Duodenal mucosa (tissue), 2 donors: Measurements from ENCODE around the gene DMWD.

Source experiments
- H3K27ac ChIP-seq: one replicate; pipeline ENCODE4 v1.7.0; 2013; ENCODE audit warnings: low read depth, low read length
- H3K27me3 ChIP-seq, 2 donors: one replicate each; pipeline ENCODE4 v1.7.0; 2013; ENCODE audit warnings: low read length in 2 of 2, control low read depth in 1 of 2; ENCODE audit not compliant: insufficient read depth in 2 of 2, control insufficient read depth in 1 of 2
- H3K36me3 ChIP-seq, 2 donors: one replicate each; pipeline ENCODE4 v1.7.0; 2013; ENCODE audit warnings: low read length in 2 of 2, control low read depth in 1 of 2; ENCODE audit not compliant: insufficient read depth in 2 of 2, control insufficient read depth in 1 of 2
- H3K4me1 ChIP-seq, 2 donors: one replicate each; pipeline ENCODE4 v1.7.0; 2013; ENCODE audit warnings: low read length in 2 of 2, control low read depth in 1 of 2; ENCODE audit not compliant: insufficient read depth in 2 of 2, control insufficient read depth in 1 of 2
- H3K4me3 ChIP-seq, 2 donors: one replicate each; pipeline ENCODE4 v1.7.0; 2013; ENCODE audit warnings: low read length in 2 of 2, low read depth in 1 of 2
- H3K9ac ChIP-seq, 2 donors: one replicate each; pipeline ENCODE4 v1.7.0; 2013; ENCODE audit warnings: low read length in 2 of 2, low read depth in 1 of 2
- H3K9me3 ChIP-seq, 2 donors: one replicate each; pipeline ENCODE4 v1.7.0; 2013; ENCODE audit warnings: low read length in 2 of 2, control low read depth in 1 of 2; ENCODE audit not compliant: control insufficient read depth in 1 of 2

Gene DMWD

GRCh38 chr19:45792470-45793177, at the start of gene DMWD:
TSS of gene DMWD (minus strand) at chr19:45792845. CDS start at chr19:45792756, 89 bp downstream.
- no peaks in the 10 kb centered on the region for H3K9me3 ChIP-seq
- peak within 1 kb of the TSS; percentile 44 to 74 for H3K9ac ChIP-seq
- H3K4me3 ChIP-seq, result peak within 1 kb of the TSS; percentile 70 to 77
- peaks cover 4 to 15% of the 10 kb centered on the region in 2 donors for H3K36me3 ChIP-seq
- H3K27me3 ChIP-seq, result no peaks in the 10 kb centered on the region
- H3K27ac ChIP-seq, result no peak within 1 kb of the TSS
- peaks cover 16 to 20% of the 10 kb centered on the region in 2 donors for H3K4me1 ChIP-seq

DNA sequence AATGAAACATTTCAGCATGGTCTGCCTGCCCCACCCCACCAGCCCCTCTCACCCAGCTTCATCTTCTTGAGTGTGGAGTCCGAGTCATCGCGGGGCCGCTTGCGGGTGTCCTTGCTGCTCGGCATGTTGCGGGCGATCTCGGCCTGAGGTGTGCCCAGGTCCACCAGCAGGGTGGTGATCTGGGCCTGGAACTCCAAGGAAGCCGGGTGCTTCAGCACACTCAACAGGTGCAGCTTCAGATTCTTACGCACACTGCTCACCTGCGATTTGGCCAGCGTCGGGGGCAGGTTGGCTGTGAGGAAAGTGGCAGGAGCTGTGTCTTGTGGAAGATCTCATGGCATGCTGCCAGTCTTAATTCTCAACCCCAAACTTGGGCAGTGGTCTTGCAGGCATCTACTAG, 49.6 kb upstream of the DMWD start:
- H3K27ac ChIP-seq, result no peak overlapping the region
- no peaks in the 10 kb centered on the region for H3K27me3 ChIP-seq
- H3K9me3 ChIP-seq, result peaks cover 0 to 4% of the 10 kb centered on the region in 2 donors
- peaks cover 34 to 75% of the 10 kb centered on the region in 2 donors for H3K36me3 ChIP-seq
- no peak overlapping the region for H3K9ac ChIP-seq
- H3K4me3 ChIP-seq, result no peak overlapping the region
- H3K4me1 ChIP-seq, result no peaks in the 10 kb centered on the region

GRCh38 chr19:45834970-45835369, 42.3 kb upstream of the DMWD start:
- H3K4me3 ChIP-seq, result no peak overlapping the region
- no peaks in the 10 kb centered on the region for H3K27me3 ChIP-seq
- H3K36me3 ChIP-seq, result peaks cover 41 to 71% of the 10 kb centered on the region in 2 donors
- H3K9me3 ChIP-seq, result peaks cover 0 to 4% of the 10 kb centered on the region in 2 donors
- no peaks in the 10 kb centered on the region for H3K4me1 ChIP-seq
- H3K9ac ChIP-seq, result no peak overlapping the region
- H3K27ac ChIP-seq, result no peak overlapping the region

DNA sequence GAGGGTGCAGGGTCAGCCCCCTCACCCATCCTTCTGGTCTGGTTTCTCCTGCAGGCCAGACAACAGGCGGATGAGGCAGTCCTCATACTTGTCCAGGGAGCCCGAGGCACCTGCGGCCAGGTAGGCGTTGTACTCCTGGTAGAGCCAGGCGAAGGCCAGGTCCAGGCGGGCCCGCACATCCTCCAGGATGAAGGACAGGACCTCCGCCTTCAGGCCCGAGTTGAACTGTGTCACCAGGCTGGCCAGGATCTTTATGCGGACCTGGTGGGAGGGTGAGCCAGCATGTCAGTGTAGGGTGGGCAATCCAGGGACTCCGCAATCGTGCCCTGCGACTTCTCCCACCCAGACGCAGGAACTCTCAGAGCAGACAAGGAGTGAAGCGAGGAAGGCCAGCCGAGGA, 36.3 kb upstream of the DMWD start:
- Histone ChIP-seq H3K27me3 (no peaks in the 10 kb centered on the region), H3K9ac (no peak overlapping the region), H3K4me3 (no peak overlapping the region), H3K9me3 (no peaks in the 10 kb centered on the region), H3K36me3 (peaks cover 68 to 86% of the 10 kb centered on the region in 2 donors), H3K27ac (no peak overlapping the region), H3K4me1 (peaks cover 0 to 10% of the 10 kb centered on the region in 2 donors)

DNA sequence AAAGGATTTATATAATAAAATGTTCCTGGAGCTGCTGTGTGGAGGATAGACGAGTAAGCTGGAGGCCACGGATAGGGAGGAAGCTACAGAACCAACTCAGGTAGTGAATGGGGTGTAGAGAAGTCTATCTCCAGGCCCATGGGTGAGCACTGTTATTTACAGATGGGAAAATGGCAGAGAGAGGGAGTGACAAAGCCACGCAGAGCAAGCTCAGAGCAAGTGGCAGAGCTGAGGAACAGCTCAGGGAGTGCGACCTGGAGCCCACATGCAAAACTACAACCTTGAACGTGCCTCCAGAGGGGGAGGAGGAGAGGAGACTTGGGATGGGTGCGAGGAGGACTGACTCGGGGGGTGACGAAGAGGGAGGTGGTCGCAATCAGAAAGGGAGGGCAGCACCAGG, 35.9 kb upstream of the DMWD start:
- no peak overlapping the region for H3K9ac ChIP-seq
- H3K27ac ChIP-seq, result no peak overlapping the region
- peaks cover 70 to 87% of the 10 kb centered on the region in 2 donors for H3K36me3 ChIP-seq
- H3K9me3 ChIP-seq, result no peaks in the 10 kb centered on the region
- H3K27me3 ChIP-seq, result no peaks in the 10 kb centered on the region
- peaks cover 0 to 10% of the 10 kb centered on the region in 2 donors for H3K4me1 ChIP-seq
- H3K4me3 ChIP-seq, result no peak overlapping the region

DNA sequence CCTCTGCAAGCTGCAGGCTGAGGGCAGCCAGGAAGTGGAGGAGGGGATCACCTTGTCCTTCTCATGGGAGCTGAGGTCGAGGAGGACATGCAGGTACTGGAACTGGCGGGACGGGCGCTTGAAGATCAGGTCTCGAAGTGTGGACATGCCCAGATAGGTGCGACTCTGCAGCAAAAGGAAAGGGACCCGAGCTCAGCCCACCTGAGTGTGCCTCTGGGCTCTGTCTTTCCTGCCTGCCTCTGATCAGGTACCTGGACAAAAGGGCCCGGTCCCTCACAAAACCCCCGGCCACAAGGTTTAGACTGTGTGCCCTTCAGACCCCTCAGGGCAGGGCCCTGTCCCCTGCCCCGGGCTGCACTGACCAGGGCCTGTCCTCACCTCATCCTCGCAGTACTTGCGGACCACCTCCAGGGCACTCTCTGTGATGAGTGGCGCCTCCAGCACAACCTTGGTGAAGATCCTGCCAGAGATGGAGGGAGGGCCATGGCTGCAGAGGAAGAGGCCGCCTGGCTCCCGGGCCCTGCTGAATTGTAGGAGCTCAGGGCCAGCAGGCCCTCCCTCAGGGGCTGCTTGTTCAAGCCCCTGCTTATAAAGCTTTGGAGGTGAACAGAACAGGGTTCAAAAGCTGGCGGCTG, 34.9 kb upstream of the DMWD start:
- Histone ChIP-seq H3K27ac (no peak overlapping the region), H3K4me3 (no peak overlapping the region), H3K36me3 (peaks cover 78 to 95% of the 10 kb centered on the region in 2 donors), H3K9ac (no peak overlapping the region), H3K4me1 (peaks cover 0 to 10% of the 10 kb centered on the region in 2 donors), H3K9me3 (no peaks in the 10 kb centered on the region), H3K27me3 (no peaks in the 10 kb centered on the region)

DNA sequence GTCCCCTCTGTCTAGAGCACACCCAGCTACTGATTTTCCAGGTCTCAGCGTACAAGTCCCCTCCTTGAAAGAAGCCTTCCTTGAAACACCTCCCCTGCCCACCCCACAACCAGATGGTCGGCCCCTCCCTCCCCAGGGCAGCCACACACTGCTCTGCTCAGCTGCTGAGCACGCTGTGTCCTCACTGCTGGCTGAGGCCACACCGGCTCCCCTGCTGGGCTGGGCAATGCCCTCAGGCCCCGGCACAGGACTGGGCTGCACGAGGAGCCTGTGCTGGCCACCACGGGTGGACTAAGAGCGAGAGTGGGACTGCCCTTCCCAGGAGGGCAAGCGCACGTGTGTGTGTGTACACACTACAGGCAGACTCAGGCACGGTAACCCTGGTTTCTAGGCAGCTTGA, 34.3 kb upstream of the DMWD start:
- Histone ChIP-seq H3K9me3 (no peaks in the 10 kb centered on the region), H3K36me3 (peaks cover 78 to 92% of the 10 kb centered on the region in 2 donors), H3K27me3 (no peaks in the 10 kb centered on the region), H3K9ac (no peak overlapping the region), H3K4me1 (peaks cover 0 to 10% of the 10 kb centered on the region in 2 donors), H3K4me3 (no peak overlapping the region), H3K27ac (no peak overlapping the region)

- Histone ChIP-seq H3K4me3 (no peak overlapping the region), H3K36me3 (peaks cover 74 to 92% of the 10 kb centered on the region in 2 donors), H3K27me3 (no peaks in the 10 kb centered on the region), H3K4me1 (peaks cover 0 to 10% of the 10 kb centered on the region in 2 donors), H3K9ac (no peak overlapping the region), H3K27ac (no peak overlapping the region), H3K9me3 (no peaks in the 10 kb centered on the region)
These were observed 33.6 kb upstream of the DMWD start for GRCh38 chr19:45825917-45826893.

DNA sequence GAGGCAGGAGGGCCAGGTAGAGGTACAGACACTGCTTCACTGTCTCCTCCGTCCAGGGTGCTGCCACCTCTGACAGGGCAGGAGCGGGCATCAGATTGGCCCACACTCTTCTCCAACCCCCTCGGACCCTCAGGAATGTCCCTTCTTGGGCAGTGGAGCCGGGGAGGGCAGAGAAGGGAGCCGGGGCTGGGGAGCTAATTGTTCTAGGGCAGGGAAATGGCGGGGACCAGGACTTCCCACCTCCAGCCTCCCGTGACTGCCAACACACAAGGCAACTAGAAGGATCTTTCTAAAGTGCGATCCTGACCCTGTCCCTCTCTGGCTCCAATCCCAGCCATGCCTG, 32.6 kb upstream of the DMWD start:
- Histone ChIP-seq H3K4me1 (peaks cover 0 to 10% of the 10 kb centered on the region in 2 donors), H3K9me3 (no peaks in the 10 kb centered on the region), H3K4me3 (no peak overlapping the region), H3K9ac (no peak overlapping the region), H3K36me3 (peaks cover 68 to 94% of the 10 kb centered on the region in 2 donors), H3K27me3 (no peaks in the 10 kb centered on the region), H3K27ac (no peak overlapping the region)
